Right forelimb (tissue), 1 donor: ENCODE measurements around the gene EXD3.

Experiments
- DNase-seq: peaks from one replicate; pipeline ENCODE4 v3.0.0-alpha.2; 2018

Gene EXD3

DNA sequence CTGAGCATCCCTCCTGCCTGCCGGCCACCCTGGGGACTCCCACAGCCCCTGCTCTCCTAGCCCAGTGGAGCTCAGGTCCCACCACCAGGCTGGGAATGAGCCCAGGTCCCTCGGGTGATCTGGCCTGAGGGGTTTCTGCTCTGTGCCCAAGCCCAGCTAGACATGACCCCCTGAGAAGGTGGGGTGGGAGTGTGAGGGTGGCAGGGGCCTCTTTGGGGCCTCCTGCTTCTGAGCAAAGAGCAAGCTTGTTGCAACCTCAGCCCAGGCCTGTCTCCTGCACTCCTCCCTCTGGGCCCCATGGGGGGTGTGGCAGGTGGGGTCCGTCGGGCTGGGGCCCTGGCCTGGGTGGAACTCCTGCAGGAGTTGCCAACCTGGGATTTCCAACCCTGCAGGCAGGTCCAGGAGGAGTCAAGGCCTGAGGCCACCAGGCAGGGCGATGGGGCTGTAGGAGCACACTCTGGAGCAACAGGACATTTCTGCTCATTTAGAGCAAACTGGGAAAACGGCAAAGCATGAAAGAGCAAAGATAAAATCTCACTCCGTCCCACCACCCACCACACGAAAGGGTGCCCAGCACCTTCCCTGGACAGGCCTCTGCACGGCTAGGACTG is 109.5 kb downstream of the EXD3 start:
- DNase-seq, result peak; percentile 42

DNA sequence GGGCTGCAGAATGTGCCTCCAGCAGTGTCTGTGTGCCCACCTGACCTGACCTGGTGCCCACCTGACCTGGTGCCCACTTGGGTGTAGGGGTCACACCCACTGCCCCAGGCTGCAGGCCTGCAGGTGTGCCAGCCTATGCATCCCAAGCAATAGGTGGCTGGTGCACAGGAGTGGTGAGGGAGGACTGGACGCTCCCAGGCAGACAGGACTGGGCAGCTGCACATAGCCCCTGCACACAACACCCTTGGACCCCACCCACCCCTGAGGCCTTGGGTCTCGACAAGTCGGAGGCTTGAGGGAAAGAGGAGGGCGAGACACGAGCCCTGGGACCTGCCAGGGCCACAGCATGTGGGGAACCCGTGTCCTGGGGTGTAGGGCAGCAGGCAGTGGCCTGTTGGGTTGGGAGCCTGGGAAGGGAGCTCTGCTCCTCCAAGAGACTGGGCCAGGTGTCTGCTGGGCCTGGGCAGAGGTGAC is 110.1 kb downstream of the EXD3 start:
- DNase-seq, result no peak

DNA sequence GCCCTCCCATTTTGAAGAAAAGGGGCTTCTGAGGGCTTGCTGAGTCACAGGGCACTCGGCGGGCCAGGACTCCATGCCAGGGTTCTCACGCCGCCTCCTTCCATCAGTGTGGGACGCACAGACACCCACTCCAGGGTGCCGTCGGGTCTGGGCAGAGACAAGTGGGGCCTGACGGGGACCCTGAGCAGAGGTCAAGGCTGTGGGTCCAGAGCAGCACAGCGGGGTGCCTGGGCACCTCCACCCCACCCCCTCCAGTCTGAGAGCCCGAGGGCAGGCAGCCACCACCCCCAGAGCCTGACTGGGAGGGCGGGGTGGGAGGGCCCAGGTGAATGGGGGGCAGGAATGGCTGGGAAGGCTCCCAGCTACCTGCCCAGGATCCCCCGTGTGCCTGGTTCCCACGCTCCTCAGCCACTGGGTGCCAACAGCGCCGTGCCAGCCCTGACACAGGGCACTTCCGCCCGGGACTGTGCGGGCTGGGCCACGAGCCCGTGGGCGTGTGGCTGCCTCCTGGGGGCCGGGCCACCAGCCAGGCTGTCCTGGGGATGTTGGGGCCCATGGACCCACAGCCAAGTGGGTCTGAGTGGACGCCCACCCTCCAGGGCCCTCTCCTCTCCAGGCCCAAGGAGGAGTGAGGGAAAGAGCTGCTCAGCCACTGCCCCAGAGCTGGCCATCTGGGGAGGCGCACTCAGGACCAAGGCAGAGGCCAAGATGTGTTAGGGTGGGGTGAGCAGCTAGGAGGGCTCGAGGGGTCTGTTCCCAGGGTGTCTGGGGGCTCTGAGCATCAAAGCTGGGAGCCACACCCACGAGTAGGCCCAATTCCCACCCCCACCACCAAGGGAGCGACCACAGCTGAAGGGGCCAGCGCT is 110.7 kb downstream of the EXD3 start:
- DNase-seq, result no peak

DNA sequence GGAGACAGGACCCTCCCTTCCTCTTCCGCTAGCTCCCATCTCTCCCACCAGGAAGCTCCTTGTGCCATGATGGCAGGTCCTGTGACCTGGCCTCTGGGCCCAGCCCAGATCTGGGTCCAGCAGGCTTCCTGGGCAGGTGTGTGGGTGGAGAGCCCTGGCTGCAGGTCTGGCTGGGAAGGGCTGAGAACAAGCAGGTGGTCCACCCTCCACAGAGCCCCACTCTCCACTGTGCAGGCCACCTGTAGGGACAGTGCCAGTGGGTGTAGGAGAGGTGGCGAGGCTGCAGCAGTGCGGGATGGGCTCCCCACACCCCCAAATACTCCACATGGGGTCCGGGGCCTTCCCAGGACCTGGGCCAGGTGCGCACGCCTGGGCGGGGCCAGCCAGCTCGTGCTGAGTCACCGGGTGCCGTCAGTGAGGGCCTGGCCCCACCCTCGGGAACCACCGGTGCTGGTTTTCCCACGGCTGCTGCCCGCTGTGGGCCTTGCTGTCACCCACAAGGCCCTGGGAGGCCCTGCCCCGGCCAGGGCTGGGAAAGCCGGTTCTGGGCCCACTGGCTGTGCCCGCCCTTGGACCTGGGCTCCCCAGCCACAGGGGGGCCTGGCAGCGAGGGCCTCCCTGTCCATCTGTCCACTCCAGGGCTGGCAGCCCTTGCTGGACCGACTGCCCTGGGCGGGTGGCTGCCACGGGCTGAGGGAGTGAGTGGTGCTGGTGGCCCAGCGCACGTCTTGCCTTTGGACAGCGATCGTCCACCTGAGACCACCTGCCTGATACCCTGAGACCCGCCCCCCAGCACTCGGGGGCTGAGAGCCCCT is 111.6 kb downstream of the EXD3 start:
- no peak for DNase-seq

GRCh38 chr9:137310189-137311052 is 112.5 kb downstream of the EXD3 start:
- DNase-seq, result no peak

- DNase-seq, result no peak
Measured at GRCh38 chr9:137309368-137310188, 113.4 kb downstream of the EXD3 start.

DNA sequence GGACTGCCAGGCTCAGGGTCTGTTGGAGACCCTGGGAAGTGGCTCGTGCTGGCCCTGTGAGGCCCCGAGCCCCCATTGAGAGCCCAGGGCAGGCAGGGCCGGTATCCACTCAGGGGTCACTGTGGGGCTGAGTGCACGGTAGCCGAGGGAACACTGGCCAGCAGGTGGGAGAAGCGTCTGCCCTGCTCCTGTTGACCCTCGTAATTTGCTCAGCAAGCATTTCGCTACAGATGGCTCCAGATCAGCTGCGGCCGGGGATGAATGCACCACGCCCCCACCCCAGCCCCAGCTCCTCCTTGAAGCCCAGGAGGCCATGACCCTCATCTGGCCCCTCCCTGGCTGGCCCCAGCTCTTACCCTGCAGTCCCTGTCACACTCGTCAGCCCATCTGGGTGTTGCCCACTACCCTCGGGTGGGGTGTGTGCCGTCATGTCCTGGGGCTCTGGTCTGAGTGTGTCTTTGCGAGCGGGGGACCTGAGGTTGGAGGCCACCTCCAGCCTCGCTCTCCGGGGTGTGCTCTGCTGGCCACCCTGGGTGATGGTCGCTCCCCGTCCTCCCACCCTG is 114.8 kb downstream of the EXD3 start:
- peak; percentile 38 for DNase-seq

DNA sequence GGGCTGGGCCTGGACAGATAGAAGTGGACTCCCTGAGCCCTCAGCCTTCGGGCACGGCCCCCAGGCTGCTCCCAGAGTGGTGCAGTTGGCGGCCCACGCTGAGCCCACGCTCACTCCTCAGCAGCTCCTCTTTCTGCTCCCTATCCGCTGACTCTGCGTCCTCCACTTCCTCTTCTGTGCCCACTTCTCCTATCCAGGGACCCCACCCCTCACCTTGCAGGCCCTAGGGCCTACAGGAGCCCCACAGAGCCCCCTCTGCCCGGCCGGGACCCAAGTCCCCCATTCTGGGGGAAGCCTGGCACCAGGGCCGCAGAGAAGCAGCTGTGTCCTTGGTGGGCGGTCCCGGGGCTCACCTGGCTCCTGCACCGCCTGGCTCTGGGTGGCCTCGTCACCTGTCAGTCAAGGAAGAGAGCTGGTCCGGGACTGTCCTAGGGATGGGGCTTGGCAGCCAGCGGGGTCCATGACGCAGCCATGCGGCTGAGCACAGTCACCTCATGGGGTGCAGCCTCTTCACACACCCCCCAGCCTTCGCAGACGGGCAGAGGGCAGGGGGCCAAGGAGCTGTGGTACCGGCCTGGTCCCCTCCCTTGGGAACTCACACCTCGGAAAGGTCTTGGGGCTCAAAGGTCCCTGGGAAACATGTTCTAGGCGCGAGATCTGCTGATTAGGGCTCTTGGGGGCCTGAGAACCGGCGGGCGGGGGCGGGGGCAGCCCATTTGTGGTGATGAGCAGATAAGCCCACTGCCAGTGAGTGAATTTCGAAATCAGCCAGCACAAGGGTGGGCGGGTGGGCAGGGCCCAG is 115.5 kb downstream of the EXD3 start:
- no peak for DNase-seq

GRCh38 chr9:137306850-137307254 is 116.1 kb downstream of the EXD3 start:
- DNase-seq, result peak; percentile 48

- peak; percentile 58 for DNase-seq
Measured at GRCh38 chr9:137306066-137306849, 116.7 kb downstream of the EXD3 start.

DNA sequence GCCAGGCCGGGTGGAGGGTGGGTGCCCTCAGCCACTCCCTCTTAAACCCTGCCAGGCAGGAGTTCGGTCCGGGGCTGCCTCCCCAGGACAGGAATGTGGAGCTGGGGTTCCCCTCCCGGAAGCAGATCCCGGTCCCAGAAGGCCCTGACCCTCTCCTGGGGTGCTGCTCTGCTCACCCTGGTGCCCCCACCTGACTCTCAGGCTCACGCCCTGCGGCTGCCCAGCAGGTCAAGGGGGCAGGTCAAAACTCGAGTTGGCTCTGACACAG is 117.2 kb downstream of the EXD3 start:
- no peak for DNase-seq

DNA sequence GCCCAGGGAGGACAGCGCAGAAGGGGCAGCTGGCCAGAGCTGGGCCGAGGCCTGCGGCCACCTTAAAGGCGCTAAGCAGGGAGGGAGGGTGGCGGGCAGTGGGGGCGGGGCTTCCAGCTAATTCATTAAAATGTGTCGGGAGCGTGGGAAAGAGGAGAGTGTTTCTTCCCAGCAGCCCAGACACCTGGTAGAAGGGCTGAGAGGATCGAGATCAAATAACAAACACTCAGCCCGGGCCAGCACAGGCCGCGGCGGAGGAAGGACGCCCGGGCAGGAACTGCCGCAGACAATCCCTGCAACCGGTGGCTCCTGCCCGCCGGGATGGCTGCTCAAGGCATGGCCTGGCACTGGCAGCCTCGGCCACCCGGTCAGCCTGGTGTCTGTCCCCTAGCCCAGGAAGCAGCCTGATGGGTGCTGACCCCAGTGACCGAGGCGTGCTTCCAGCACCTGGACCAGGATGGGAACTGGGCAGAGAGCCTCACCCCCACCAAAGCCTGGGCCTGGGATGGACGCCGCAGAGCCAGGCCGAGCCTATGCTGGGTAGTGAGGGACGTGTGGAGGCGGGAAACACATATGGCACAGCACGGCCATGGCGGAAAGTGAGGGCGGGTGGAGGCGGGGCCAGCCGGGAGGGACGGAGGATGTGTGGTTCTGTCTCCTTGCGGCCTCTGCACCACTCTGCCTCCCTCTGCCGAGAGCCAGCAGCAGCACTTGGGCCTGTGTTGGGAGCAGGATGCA is 117.7 kb downstream of the EXD3 start:
- peak; percentile 76 for DNase-seq

- DNase-seq, result peak; percentile 56
Measured at GRCh38 chr9:137304383-137305059, 118.4 kb downstream of the EXD3 start.

DNA sequence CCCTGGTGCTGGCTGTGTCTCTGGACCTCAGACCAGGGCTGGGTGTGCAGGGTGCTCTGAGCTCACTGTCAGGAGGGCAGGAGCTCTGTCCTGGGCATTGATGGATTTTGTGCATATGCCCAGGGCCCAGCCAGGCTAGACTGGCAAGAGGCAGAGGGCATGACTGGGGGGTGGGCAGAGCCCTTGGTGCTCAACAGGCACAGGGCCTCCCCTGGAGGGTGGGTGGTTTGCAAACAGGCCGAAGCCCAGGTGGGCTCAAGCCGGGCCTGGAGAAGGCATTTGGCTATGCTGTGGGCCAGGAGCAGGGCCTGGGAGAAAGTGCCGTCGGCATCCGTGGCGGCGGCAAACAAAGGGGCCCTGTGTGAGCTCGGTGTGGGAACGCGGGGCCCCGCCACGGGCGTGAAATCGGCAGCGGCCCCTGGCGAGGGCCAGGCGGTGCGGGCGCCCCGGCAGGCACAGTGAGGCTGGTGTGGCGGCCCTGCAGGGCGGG is 119.0 kb downstream of the EXD3 start:
- peak; percentile 45 for DNase-seq

GRCh38 chr9:137303151-137303892 is 119.6 kb downstream of the EXD3 start:
- DNase-seq, result peak; percentile 56

GRCh38 chr9:137302449-137303150 is 120.4 kb downstream of the EXD3 start:
- DNase-seq, result no peak

DNA sequence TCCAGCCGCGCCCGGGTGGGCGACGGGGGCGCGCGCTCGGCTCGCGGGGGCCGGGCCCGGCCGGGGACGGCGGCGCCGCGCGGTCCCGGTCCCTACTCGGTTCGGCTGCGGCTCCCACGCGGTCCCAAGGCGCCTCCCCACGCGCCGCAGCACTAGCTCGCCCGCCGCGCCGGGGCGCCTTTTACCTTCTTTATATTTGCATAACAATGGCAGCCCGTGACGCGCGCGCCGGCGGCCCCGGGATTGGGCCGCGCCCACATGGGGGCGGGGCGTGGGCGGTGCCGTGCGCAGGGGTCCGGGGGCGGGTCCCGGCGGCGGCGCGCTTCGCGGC is 120.9 kb downstream of the EXD3 start, which contains the start of gene NRARP:
TSS of gene NRARP (minus strand) at position 154 of the 331 bp plus-strand sequence. CDS start 343 bp downstream, outside the sequence.
- DNase-seq, result peak; percentile 89
